ENCODE results near the gene MACROH2A1. TPM values are rescaled to one million over a fixed set of nuclear protein-coding genes. Genes with fewer than 3 reads are reported as not detected.

MACROH2A1 gene
- total RNA-seq, 2 experiments from 2014 or later: 201 to 208 TPM

DNA sequence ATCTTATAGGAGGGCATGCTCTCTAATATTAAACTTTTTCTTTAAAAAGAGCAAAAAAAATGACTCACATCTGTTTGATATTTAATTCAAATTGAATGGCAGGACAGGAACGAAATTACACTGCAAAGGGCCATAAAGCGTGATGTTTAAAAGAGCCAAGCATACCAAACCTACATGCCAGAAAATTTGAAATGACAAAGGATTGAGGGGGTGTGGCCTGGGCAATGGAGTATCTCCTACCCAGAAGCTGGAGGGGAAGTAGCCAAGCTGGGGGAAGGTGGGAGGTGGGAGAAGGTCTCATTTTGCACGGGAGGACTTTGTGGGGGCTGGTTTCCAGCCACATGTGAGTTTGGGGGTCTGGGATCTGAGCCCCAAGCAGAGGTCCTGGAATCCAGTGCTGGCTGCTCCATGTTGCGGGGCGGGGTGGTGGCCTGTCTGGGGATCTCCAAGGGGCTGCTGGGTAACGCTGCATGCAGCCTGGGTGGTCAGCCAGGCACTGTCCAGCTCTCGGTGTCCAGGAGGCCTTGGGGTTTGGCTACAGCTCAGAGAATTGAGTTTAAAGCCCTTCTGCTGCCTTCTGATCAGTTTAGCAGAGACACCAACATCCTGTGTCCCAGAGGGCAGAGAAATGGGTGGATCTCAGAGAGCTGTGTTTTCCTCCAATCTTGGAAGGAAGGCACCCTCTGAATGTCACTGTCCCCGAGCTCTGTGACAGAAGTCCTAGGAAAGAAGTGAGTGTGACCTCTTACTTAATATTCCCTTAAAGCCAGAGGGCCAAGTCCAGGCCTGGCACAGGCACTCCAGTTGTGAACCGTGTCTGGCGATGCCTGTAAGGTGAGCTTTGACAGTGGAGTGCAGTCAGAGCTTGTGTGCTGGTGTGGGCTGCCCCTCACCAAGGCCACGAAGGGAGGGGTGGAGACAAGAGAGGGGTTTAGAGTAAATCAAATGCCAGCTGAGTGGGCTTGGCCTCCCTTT, 40.5 kb upstream of the MACROH2A1 start:
- Mint-ChIP-seq H3K36me3 (no peaks in the 10 kb centered on the region), H3K27me3 (peaks cover 8% of the 10 kb centered on the region), H3K27ac (no peak overlapping the region), H3K4me3 (no peak overlapping the region), H3K4me1 (no peaks in the 10 kb centered on the region), H3K9me3 (no peaks in the 10 kb centered on the region)
- no peak for DNase-seq

DNA sequence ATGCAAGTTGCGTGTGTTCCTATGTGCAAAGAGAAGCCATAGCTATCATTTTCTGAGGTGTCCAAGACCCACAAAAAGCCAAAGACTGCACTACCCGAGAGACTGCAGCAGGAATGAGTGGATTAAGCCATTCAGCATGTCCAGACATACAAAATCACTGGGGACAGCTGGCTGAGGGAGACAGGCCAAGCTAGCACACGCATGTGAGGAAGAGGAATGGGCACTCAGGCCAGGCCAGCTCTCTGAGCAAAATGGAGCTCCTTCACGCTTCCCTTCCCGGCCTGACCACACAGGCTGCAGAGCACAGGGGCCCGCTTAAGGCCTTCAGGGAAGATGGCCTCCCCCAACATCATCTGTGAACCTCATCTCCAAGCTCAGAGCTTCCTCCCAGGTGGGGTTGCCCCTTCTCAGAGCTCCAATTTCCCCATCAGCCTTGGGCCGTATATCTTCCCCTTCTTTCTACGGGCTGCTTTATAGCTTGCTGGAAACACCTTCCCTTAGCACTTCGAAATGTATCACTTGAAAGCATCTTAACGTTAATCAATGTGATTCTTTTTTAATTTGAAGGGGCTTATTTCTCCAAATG, 39.7 kb upstream of the MACROH2A1 start:
- Mint-ChIP-seq H3K9me3 (no peaks in the 10 kb centered on the region), H3K27me3 (peaks cover 8% of the 10 kb centered on the region)

DNA sequence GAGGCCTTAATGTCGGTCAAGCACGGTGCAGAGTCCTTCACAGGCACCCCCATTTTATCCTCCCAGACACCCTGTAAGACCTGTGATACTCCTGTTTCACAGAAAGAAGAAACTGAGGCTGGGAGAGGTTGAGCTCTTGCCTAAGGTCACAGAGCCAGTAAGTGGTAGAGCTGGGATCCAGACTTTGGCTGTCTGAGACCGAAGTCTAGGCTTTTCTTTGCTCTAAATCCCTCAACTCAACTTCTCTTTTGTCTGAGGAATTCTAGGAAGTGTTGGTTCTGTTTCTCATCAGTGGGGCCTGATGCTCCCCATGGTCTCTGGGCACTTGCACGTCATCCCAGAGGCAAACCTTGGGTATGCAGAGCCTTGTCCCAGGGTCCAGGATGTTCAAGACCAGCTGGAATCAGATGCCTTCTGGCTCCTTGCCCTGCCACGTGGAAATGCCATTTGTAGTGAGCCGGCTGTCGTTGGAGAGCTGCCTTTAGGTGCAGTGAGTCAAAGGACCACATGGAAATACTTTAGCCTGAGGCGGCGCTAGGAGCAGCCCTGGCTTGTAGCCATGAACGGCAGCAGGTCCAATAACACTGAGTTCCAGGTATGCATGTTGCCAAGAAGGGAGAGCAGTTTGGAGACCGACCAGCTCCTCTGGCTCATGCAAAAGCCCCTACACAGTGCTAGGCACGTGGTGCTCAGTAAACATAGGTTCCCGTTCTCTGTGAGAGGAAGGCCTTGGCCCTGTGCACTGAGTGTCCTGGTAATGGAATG, 38.9 kb upstream of the MACROH2A1 start:
- H3K9me3 Mint-ChIP-seq: no peaks in the 10 kb centered on the region
- no peak for DNase-seq
- no peaks in the 10 kb centered on the region for H3K36me3 Mint-ChIP-seq
- H3K4me1 Mint-ChIP-seq: no peaks in the 10 kb centered on the region
- H3K27me3 Mint-ChIP-seq: peaks cover 8% of the 10 kb centered on the region
- H3K4me3 Mint-ChIP-seq: no peak overlapping the region
- H3K27ac Mint-ChIP-seq: no peak overlapping the region

More for the DNA sequence above, 39.7 kb upstream of the MACROH2A1 start:
- Mint-ChIP-seq H3K4me3 (no peak overlapping the region), H3K36me3 (no peaks in the 10 kb centered on the region), H3K4me1 (no peaks in the 10 kb centered on the region), H3K27ac (no peak overlapping the region)
- DNase-seq: no peak

DNA sequence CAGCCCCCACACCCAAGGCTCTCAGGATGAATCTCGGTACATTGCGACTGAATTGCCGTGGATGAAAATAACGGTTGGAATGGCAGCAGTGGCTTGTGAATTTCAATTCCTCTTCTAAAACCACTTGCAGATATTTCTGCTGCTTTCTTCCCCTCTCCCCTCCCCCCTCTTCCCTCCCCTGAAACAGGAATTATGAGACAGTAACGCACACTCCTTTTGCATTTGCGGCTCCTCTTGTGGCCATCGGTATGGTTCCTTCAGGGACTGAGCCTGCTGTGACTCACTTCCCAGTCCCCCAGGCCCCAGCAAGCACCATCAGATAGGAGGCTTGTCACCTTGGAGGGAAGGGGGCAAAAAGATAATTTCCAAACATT, 38.4 kb upstream of the MACROH2A1 start:
- no peak overlapping the region for H3K27ac Mint-ChIP-seq
- no peaks in the 10 kb centered on the region for H3K9me3 Mint-ChIP-seq
- H3K27me3 Mint-ChIP-seq: peaks cover 8% of the 10 kb centered on the region
- no peak for DNase-seq
- H3K4me1 Mint-ChIP-seq: no peaks in the 10 kb centered on the region
- H3K4me3 Mint-ChIP-seq: no peak overlapping the region
- H3K36me3 Mint-ChIP-seq: no peaks in the 10 kb centered on the region

DNA sequence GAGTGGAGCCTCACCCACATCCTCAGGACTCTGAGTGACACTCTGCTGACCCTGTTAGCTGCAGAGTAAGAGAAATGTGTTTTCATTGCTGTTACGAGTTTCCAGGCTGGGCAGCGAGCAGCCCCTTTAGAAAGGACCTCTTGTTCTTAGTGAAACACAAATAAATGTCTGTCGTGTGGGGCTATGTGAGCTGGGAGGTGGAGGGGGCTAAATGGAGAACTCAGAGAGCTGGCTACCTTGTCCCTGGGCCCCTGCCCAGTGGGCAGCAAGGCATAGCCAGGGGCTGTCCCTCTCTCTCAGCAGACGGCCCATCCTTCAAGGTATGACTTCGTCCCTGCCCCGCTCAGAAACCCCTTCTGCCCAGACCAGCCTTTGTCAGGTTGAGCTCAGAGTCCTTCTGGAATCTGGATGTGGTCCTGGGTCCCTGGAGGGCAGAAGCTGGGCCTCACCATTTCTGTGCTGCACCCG, 38.0 kb upstream of the MACROH2A1 start:
- no peaks in the 10 kb centered on the region for H3K9me3 Mint-ChIP-seq
- no peak overlapping the region for H3K4me3 Mint-ChIP-seq
- no peaks in the 10 kb centered on the region for H3K36me3 Mint-ChIP-seq
- DNase-seq: no peak
- peaks cover 8% of the 10 kb centered on the region for H3K27me3 Mint-ChIP-seq
- H3K27ac Mint-ChIP-seq: no peak overlapping the region
- no peaks in the 10 kb centered on the region for H3K4me1 Mint-ChIP-seq

DNA sequence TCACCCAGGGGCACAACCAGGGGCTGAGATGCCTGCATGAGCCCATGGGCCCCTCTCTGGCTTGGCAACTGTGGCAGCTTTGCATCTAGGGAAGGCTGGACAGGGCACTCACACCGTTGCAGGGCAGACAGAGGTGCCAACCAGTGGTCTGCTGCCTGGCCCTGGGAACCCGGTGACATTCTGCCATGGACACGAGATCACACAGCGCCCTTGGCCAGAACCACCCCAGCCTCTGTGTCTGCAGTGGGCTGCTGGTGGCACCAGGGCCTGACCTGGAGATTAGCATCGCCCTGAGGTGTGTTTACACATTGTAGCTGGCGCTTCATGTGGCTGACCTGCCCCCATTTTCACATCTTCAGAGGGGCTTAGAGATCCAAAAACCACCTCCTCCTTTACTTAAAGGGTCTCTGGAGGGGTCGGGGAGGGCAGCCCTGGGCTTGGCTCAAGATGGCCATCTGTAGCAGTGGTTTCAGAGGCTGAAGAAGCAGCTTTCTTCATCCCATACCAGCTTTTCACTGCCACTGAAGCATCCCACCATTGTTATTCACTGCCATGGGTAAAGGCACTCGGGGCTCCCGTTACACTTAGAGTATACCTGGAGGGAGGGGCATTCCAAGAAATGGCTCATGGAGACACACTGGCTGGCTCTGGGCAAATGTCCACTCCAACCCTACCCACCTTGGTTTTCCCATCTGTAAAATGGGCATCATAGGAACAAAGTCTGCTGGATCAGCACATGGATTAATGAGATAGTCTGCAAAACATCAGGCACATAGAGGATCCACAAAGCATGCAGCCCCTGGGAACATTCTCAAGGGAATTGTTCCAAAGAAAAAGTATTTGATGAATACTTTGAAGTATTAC, 36.7 kb upstream of the MACROH2A1 start:
- Mint-ChIP-seq H3K27me3 (peaks cover 8% of the 10 kb centered on the region), H3K27ac (no peak overlapping the region), H3K4me3 (no peak overlapping the region), H3K4me1 (no peaks in the 10 kb centered on the region), H3K36me3 (no peaks in the 10 kb centered on the region), H3K9me3 (no peaks in the 10 kb centered on the region)
- DNase-seq: no peak

DNA sequence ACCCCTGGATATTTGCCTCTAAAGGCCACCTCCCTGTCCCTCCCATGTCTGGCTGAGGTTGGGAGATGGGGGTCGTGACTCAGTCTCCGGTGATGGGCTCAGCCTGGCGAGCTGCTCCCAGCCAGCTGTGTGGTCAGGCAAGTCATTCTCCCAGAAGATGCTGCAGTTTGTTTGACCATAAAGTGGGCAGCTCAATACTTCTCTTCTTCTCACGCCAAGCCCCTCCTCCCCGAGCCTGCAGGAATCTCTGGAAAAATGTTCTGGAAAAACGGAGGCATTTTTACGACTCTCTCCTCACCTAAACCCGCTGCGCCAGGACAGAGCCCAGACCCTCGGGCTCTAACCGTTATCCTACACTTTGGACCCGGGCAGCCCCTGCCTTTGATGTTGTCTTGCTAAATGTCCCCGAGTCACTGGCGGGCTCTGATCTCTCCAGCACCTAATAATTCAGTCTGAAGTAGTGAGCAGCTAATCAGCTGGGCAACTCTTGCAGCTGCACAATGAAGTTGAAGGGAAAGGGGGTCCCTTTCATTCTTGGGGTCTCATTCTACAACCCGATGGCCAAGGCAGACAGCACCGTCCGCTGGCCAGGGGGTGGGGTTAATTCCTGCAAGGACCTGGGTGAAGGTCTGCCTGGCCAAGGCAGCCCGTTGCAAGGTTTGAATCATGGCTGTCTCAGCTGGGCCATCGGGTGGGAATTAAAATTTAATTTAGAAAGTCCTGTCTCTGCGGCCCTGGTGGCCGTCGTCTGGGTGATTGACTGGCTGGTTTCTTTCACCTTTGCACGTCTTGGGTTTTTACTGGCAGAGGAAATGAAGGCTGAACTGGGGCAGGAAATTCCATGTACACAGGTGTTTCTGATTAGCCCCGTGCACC, 35.8 kb upstream of the MACROH2A1 start:
- Mint-ChIP-seq H3K27ac (no peak overlapping the region), H3K9me3 (no peaks in the 10 kb centered on the region)
- DNase-seq: no peak

DNA sequence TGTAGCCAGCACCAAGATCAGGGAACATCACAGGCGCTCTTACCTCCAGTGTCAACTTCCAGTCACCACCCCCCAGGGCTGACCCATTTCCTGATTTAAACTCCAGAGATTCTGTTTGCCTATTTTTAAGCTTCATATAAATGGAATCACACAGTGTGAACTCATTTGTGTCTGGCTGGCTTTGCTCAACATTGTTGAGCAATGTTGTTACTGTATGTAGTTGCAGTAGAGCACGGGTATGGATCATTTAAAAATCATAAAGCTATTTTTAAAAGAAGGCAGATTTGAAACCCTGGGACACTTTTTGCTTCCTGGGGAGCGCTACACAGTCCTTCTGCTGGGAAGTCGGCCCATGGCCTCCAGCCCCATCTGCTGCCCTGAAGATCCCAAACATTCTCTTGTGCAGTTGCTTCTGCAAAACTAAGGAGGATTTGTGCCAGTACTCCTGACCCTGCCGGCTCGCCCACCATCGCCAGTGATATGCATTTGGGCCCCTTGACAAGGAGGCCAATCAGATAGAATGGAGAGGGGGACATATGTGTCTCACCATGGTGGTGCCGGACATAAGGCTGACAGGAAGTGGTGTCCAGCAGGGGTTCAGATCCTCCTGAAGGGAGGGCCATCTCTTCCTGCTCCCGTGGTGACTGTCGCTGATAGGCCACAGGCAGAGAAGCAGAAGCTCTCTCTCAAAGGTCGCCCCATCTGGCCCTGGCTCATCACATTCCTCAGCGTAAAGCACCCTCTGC, 34.8 kb upstream of the MACROH2A1 start:
- no peaks in the 10 kb centered on the region for H3K4me1 Mint-ChIP-seq
- H3K27ac Mint-ChIP-seq: no peak overlapping the region
- DNase-seq: no peak
- no peak overlapping the region for H3K4me3 Mint-ChIP-seq
- peaks cover 8% of the 10 kb centered on the region for H3K27me3 Mint-ChIP-seq
- H3K36me3 Mint-ChIP-seq: no peaks in the 10 kb centered on the region
- no peaks in the 10 kb centered on the region for H3K9me3 Mint-ChIP-seq

More for the DNA sequence above, 35.8 kb upstream of the MACROH2A1 start:
- Mint-ChIP-seq H3K4me3 (no peak overlapping the region), H3K4me1 (no peaks in the 10 kb centered on the region), H3K36me3 (no peaks in the 10 kb centered on the region), H3K27me3 (peaks cover 8% of the 10 kb centered on the region)

DNA sequence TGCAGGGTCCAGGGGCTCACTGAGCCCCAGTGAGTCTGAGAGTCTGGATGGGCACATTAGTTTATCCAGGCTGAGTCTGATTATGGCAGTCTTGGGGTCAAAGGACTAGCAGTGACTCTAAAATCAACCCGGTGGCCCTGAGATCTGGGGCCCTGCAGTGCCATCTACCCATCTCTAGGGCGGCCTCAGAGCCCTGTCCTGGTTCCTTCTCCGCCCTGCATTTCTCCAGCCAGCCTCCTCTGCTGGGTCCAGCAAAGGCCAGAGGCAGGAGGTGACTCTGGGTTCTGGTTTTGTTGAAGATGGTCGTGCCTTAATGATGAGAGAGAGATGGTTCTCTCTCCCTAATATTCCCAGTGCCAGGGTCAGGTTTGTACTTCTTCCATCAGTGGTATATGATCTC, 33.1 kb upstream of the MACROH2A1 start:
- no peak overlapping the region for H3K27ac Mint-ChIP-seq
- no peak for DNase-seq
- H3K4me1 Mint-ChIP-seq: no peaks in the 10 kb centered on the region
- H3K4me3 Mint-ChIP-seq: no peak overlapping the region
- H3K27me3 Mint-ChIP-seq: peaks cover 5% of the 10 kb centered on the region
- H3K36me3 Mint-ChIP-seq: no peaks in the 10 kb centered on the region
- no peaks in the 10 kb centered on the region for H3K9me3 Mint-ChIP-seq

DNA sequence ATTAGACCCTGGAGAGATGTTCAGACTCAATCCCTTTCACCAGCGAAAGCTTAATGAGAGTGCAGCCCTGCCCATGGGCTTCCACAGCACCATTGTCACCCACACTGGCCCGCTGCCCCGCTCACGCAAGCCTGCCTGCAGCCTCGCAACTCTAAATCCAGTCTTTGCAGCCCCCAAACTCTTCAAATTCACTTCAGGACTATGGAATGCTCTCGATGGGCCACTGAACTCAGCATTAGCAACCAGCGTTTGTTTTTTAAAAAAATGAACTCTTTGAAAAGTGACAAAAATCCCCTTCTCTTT, 31.1 kb upstream of the MACROH2A1 start:
- no peak overlapping the region for H3K27ac Mint-ChIP-seq
- peaks cover 3% of the 10 kb centered on the region for H3K4me1 Mint-ChIP-seq
- no peaks in the 10 kb centered on the region for H3K9me3 Mint-ChIP-seq
- DNase-seq: no peak
- no peak overlapping the region for H3K4me3 Mint-ChIP-seq
- H3K27me3 Mint-ChIP-seq: peaks cover 8% of the 10 kb centered on the region
- no peaks in the 10 kb centered on the region for H3K36me3 Mint-ChIP-seq

DNA sequence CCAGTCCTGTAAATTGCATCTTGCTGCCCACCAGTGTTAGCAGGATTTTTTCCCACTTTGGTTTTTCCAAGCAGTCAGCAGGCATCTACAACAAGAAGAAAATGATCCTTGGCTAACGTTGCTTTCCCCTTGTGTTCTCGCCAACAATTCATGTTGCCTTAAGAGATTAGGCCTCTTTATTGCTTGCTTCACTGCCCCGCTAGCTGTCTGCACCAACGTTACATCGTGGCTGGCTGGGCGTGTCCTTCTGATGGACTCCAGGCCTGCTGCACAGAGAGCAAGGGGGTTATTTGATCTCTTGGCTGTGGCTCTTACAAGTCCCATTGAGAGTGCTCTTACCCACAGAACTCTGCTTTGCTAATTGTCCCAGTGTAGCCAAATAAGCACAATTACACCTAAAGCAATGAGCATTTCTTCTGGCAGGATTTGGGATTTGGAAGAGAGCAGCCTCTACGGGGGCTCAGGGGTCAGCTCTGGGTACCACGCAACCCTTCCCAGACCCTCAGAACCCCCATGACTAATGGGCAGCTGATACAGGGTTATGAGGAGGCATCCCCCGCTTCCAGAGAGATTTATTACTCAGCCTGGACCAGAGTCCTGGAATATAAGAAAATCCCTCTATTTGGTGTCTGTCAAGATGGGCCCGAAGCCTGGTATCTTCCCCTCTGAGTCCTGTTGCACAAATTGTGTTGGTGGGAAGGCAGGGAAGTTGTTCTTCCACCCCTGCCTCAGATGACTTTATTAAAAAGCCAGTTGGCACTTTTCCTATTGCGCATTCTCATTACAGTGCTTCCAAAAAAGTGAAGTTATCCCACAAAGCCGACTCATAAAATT, 30.5 kb upstream of the MACROH2A1 start:
- no peak overlapping the region for H3K4me3 Mint-ChIP-seq
- H3K27ac Mint-ChIP-seq: no peak overlapping the region
- no peak for DNase-seq
- peaks cover 4% of the 10 kb centered on the region for H3K27me3 Mint-ChIP-seq
- no peaks in the 10 kb centered on the region for H3K9me3 Mint-ChIP-seq
- peaks cover 3% of the 10 kb centered on the region for H3K4me1 Mint-ChIP-seq
- no peaks in the 10 kb centered on the region for H3K36me3 Mint-ChIP-seq

DNA sequence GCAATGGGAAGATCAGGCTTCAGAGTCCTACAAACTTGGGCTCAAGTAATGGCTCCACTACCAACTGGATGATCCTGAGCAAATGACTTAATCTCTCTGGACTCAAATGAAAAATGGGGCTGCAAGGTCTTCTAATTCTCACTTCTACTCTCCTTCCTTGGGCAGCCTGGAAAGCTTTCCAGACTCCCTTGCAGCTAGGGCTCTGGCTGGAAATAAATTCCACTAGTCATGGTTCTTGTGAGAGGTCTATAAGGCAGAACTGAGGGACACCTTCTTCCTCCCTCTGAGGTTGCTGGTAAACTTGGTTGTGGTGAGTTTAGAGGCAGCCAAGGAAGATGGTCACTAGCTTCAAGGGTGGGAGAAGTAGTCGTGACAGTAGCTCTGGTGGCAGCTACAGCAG, 29.6 kb upstream of the MACROH2A1 start:
- Mint-ChIP-seq H3K9me3 (no peaks in the 10 kb centered on the region), H3K27ac (no peak overlapping the region), H3K36me3 (no peaks in the 10 kb centered on the region)

More for the DNA sequence above, 29.6 kb upstream of the MACROH2A1 start:
- Mint-ChIP-seq H3K4me1 (peaks cover 3% of the 10 kb centered on the region), H3K4me3 (no peak overlapping the region), H3K27me3 (peaks cover 4% of the 10 kb centered on the region)
- no peak for DNase-seq

Data from activated naive CD8-positive, alpha-beta T cell treated with anti-CD3 and anti-CD28 coated beads for 36 hours (primary cell).